Eye (tissue), 1 donor: ENCODE results near the gene SRF.

Experiments
- DNase-seq: peaks from one replicate; pipeline ENCODE4 v3.0.0-alpha.2; 2015

SRF gene

GRCh38 chr6:43219119-43219518 is 48.0 kb downstream of the SRF start:
- no peak for DNase-seq

DNA sequence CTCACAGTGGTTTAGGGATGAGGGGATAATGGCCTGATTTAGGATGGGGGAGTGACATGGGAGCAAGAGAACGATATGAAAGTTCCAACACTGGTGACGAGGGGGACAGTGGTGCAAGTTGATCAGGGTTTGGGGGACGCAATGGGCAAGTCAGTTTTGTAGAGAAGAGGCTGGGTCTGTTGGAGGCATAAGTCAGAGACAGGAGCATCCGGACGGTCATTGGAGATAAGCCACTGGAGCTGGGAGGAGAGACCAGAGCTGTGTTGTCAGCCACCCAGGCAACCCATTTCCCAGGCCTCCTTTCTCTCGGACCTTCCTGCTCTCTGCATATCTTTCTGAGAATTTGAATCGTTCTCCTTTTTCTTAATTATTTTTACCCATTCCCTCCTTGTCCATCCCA is 48.7 kb downstream of the SRF start:
- DNase-seq: no peak

GRCh38 chr6:43220439-43220951 is 49.4 kb downstream of the SRF start:
- DNase-seq: no peak

DNA sequence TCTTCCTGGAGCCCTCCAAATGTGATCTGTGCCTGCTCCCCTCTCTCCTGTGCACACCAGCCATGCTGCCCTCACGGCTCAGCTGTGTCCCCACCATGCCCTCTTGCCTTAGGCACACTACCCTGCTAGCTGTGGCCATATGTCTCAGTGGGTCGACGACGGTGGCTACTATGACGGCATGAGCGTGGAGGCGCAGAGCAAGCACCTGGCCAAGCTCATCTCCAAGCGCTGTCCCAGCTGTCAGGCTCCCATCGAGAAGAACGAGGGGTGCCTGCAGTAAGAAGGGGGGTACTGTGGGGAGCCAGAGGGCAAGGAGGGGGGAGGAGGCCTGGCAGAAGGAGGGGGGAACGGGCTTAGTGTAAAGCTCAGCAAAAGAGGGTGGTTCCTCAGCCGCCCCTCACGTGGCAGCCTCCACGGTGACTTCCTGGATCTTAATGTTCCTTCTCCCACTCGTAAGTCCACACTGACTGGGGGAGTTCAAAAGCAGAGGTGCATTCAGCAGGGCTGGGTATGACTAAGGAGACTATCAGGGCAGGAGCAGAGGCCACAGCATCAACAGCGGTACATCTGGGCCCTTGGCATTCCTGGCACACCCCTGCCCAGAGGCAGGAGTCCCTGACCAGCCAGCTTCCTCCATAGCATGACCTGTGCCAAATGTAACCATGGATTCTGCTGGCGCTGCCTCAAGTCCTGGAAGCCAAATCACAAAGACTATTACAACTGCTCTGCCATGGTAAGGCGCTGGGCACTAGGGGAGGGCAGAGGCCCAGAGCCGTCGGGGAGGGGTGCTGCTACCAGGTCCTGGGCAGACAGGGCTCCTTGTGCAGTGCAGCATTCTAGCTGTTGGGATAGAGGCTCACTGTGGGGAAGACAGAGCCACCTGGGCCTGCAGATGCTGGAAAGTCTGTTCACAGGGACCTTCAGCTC is 50.2 kb downstream of the SRF start:
- no peak for DNase-seq

GRCh38 chr6:43222418-43223059 is 51.5 kb downstream of the SRF start:
- DNase-seq: no peak

GRCh38 chr6:43223175-43223574 is 52.1 kb downstream of the SRF start:
- no peak for DNase-seq

DNA sequence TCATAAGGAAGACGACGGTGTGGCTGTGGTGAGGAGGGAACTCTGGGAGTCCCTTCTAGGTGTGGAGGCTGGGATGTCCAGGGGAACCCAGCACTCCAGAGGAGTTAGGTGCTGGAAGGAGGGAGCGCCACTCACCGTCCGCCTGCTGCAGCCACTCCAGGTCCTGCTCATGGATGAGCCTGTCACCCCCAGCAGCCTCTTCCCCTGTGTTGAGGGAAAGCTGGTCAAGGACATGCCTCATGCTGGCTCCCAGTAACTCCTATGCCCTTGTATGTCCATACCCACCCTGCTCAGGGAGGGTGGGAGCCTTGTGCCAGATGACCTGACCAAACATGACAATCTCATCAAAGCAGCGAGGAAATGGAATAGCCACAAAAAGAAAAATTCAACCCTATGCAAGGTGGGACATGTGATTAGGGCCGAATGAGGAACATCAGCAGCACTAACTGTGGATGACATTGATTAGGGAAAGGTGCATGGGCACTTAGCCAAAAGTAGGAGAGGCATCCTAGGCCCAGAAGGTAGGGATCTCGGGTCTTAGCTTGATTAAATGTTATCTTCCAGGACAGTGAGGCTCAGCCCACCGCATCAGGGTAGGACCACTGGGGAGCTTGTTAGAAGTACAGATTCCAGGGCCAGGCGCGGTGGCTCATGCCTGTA is 55.3 kb downstream of the SRF start:
- no peak for DNase-seq

- DNase-seq: peak; percentile 92
Measured at GRCh38 chr6:43228951-43229802, 58.1 kb downstream of the SRF start, which contains the start of gene DNPH1. TSS of gene DNPH1 (minus strand) at chr6:43229481. CDS start at chr6:43229456, 25 bp downstream.

DNA sequence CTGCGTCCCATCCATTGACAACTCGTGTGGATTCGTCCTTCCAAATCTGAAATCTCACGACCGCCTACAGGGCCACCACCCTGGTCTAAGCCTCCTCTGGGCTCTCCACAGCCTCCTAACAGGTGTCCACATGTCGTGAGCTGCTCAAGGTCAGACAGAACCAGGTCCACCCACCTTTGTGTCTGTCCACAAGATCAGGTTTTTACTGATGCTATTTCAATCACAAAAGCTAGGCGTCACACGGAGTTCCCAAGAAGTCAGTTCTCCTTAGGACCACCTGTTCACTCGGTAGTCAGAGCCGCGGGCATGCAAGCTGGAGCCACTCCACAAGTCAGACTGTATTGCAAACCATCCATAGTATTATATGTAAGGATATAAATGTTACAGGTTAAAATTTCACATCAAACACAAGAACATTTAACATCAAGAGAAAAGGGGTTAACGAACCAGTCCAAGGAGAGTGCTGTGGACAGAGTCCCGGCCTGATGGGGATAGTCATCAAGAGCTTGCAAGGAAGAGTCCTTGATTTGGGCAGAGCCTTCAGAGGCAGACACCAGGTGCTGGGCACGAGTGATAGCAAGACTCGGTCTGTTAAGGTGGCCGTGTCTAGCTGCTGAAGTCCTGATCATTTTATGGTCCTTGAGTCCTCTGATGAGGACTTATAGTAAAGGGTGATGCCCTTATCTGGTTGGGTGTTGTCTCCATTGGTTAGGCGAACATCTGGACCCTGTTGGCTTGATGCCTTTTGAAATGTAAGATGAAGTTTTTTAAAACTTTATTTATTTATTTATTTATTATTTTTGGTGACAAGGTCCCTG is 58.9 kb downstream of the SRF start:
- DNase-seq: peak; percentile 14

- no peak for DNase-seq
Measured at GRCh38 chr6:43231053-43231452, 60.0 kb downstream of the SRF start.
